ENCODE measurements around the gene PM20D2. TPM values are rescaled to one million over a fixed set of nuclear protein-coding genes. Genes with fewer than 3 reads are reported as not detected.
"Not testable (repeated sequence)": the region's sequence is repeated elsewhere in the genome, so short reads cannot be mapped to it uniquely, and the experiment has no call there.

Gene PM20D2
- total RNA-seq, 1 experiment from 2014 or later = 37.3 TPM

DNA sequence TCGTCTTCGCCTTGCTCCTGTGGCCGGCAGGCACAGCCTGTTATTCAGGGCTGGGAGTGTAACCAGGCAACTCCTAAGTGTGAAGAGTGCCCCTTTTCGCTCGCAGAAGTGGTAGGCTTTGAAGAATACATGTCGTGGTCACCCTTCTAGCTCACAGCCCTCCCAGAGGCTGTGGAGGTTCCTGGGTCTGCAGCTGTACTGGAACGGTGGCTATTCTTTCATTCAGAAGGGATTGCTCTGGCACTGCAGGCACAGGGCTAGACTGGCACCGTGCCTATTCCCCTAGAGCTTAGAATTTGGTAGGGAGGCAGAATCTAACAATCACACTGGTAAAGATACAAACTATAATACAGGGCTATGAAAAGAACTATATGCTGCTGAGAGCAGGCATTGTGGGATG is 26.9 kb upstream of the PM20D2 start:
- Histone ChIP-seq H3K9ac (ENCODE audit: low read length) (no peak overlapping the region), H4K20me1 (ENCODE audit: insufficient read depth, low read depth, low read length) (no peaks in the 10 kb centered on the region), H3K9me3 (ENCODE audit: low read length) (no peaks in the 10 kb centered on the region), H3K4me1 (ENCODE audit: low read length) (no peaks in the 10 kb centered on the region), H3K27me3 (ENCODE audit: low read length) (no peaks in the 10 kb centered on the region), H3K27ac (ENCODE audit: low read length) (no peak overlapping the region), H2AFZ (ENCODE audit: low read length) (no peak overlapping the region), H3K4me2 (ENCODE audit: low read depth, low read length, poor library complexity, severe bottlenecking) (no peak overlapping the region), H3K9me2 (replicated peaks; ENCODE audit: insufficient read depth, low read length) (no peaks in the 10 kb centered on the region), H3K79me2 (ENCODE audit: low read length) (no peaks in the 10 kb centered on the region), H3K4me3 (ENCODE audit: low read length) (no peak overlapping the region), H3K36me3 (ENCODE audit: insufficient read depth, low read length) (no peaks in the 10 kb centered on the region)
- DNase-seq = no peak

GRCh38 chr6:89120371-89120770 is 25.5 kb upstream of the PM20D2 start:
- H3K4me3 ChIP-seq (ENCODE audit: low read length) = no peak overlapping the region
- no peaks in the 10 kb centered on the region for H3K4me1 ChIP-seq (ENCODE audit: low read length)
- H3K4me2 ChIP-seq (ENCODE audit: low read depth, low read length, poor library complexity, severe bottlenecking) = no peak overlapping the region
- H3K9ac ChIP-seq (ENCODE audit: low read length) = no peak overlapping the region
- no peaks in the 10 kb centered on the region for H3K27me3 ChIP-seq (ENCODE audit: low read length)
- H2AFZ ChIP-seq (ENCODE audit: low read length) = no peak overlapping the region
- H3K27ac ChIP-seq (ENCODE audit: low read length) = no peak overlapping the region
- no peak for DNase-seq
- H3K9me2 ChIP-seq (replicated peaks; ENCODE audit: insufficient read depth, low read length) = no peaks in the 10 kb centered on the region
- no peaks in the 10 kb centered on the region for H3K36me3 ChIP-seq (ENCODE audit: insufficient read depth, low read length)
- H3K79me2 ChIP-seq (ENCODE audit: low read length) = no peaks in the 10 kb centered on the region
- no peaks in the 10 kb centered on the region for H3K9me3 ChIP-seq (ENCODE audit: low read length)
- no peaks in the 10 kb centered on the region for H4K20me1 ChIP-seq (ENCODE audit: insufficient read depth, low read depth, low read length)

DNA sequence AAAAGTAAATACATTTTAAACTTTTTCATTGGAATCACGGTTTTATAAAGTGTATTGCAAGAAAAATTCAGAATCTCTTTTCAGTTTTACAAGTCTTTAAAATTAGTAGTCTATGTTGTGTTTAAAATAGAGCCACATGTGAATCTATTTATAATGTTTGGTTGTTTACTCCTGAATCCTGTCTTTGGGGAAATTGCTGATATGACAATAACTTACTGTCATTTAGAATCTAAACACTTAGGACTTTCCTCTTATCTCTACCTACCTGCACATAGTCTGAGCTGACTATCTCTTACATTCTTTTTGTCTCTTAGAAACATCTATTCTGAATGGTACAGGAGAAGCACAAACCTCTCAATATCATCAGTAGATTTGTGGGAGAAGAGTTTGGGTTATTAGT is 23.9 kb upstream of the PM20D2 start:
- Histone ChIP-seq H3K9me3 (ENCODE audit: low read length) (no peaks in the 10 kb centered on the region), H2AFZ (ENCODE audit: low read length) (no peak overlapping the region), H3K79me2 (ENCODE audit: low read length) (no peaks in the 10 kb centered on the region), H3K27me3 (ENCODE audit: low read length) (no peaks in the 10 kb centered on the region), H4K20me1 (ENCODE audit: insufficient read depth, low read depth, low read length) (no peaks in the 10 kb centered on the region), H3K27ac (ENCODE audit: low read length) (no peak overlapping the region), H3K36me3 (ENCODE audit: insufficient read depth, low read length) (no peaks in the 10 kb centered on the region), H3K9me2 (replicated peaks; ENCODE audit: insufficient read depth, low read length) (no peaks in the 10 kb centered on the region), H3K4me2 (ENCODE audit: low read depth, low read length, poor library complexity, severe bottlenecking) (no peak overlapping the region), H3K9ac (ENCODE audit: low read length) (no peak overlapping the region), H3K4me1 (ENCODE audit: low read length) (no peaks in the 10 kb centered on the region), H3K4me3 (ENCODE audit: low read length) (no peak overlapping the region)
- no peak for DNase-seq

- Histone ChIP-seq H4K20me1 (ENCODE audit: insufficient read depth, low read depth, low read length) (no peaks in the 10 kb centered on the region), H3K9ac (ENCODE audit: low read length) (no peak overlapping the region), H3K4me2 (ENCODE audit: low read depth, low read length, poor library complexity, severe bottlenecking) (no peak overlapping the region), H2AFZ (ENCODE audit: low read length) (no peak overlapping the region), H3K4me1 (ENCODE audit: low read length) (no peaks in the 10 kb centered on the region), H3K27ac (ENCODE audit: low read length) (no peak overlapping the region), H3K9me3 (ENCODE audit: low read length) (no peaks in the 10 kb centered on the region), H3K9me2 (replicated peaks; ENCODE audit: insufficient read depth, low read length) (no peaks in the 10 kb centered on the region), H3K79me2 (ENCODE audit: low read length) (no peaks in the 10 kb centered on the region), H3K4me3 (ENCODE audit: low read length) (no peak overlapping the region), H3K36me3 (ENCODE audit: insufficient read depth, low read length) (no peaks in the 10 kb centered on the region), H3K27me3 (ENCODE audit: low read length) (no peaks in the 10 kb centered on the region)
- DNase-seq = peak; percentile 60
These were observed 23.2 kb upstream of the PM20D2 start for GRCh38 chr6:89122625-89123024.

DNA sequence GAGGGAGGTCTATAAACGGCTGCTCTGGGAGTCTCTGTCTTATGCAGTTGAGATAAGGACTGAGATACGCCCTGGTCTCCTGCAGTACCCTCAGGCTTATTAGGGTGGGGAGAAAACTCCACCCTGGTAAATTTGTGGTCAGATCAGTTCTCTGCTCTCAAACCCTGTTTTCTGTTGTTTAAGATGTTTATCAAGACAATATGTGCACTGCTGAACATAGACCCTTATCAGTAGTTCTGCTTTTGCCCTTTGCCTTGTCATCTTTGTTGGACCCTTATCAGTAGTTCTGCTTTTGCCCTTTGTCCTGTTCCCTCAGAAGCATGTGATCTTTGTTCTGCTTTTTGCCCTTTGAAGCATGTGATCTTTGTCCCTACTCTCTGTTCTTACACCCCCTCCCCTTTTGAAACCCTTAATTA is 17.6 kb upstream of the PM20D2 start:
- not testable (repeated sequence) for H3K4me3 ChIP-seq (ENCODE audit: low read length); H4K20me1 ChIP-seq (ENCODE audit: insufficient read depth, low read depth, low read length); H2AFZ ChIP-seq (ENCODE audit: low read length); H3K27me3 ChIP-seq (ENCODE audit: low read length); H3K9me2 ChIP-seq (replicated peaks; ENCODE audit: insufficient read depth, low read length); H3K79me2 ChIP-seq (ENCODE audit: low read length); H3K9me3 ChIP-seq (ENCODE audit: low read length); H3K4me2 ChIP-seq (ENCODE audit: low read depth, low read length, poor library complexity, severe bottlenecking); H3K36me3 ChIP-seq (ENCODE audit: insufficient read depth, low read length); H3K4me1 ChIP-seq (ENCODE audit: low read length); H3K27ac ChIP-seq (ENCODE audit: low read length); H3K9ac ChIP-seq (ENCODE audit: low read length); DNase-seq

DNA sequence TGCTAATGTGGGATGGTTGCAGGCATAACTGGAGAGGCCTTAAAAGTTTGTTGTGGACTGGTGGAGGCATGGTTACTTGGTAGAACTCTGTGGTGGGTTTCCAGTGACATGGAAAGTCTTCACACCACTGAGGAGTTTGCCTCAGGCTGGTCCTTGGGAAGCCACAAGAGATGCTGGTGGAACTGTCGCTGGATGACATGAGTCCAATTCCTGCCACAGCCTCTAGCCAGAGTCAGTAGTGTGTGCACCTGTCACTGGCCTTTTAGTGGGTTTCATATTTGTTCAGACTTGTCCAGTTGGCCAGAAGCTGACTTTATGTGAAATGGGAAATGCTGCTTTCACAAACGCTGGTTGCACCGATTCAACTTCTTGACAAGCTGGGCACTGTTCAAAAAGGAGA is 14.3 kb upstream of the PM20D2 start:
- no peaks in the 10 kb centered on the region for H4K20me1 ChIP-seq (ENCODE audit: insufficient read depth, low read depth, low read length)
- H3K4me2 ChIP-seq (ENCODE audit: low read depth, low read length, poor library complexity, severe bottlenecking) = no peak overlapping the region
- no peak overlapping the region for H3K9ac ChIP-seq (ENCODE audit: low read length)
- no peaks in the 10 kb centered on the region for H3K9me3 ChIP-seq (ENCODE audit: low read length)
- H3K36me3 ChIP-seq (ENCODE audit: insufficient read depth, low read length) = no peaks in the 10 kb centered on the region
- H3K4me3 ChIP-seq (ENCODE audit: low read length) = no peak overlapping the region
- H3K4me1 ChIP-seq (ENCODE audit: low read length) = no peaks in the 10 kb centered on the region
- no peaks in the 10 kb centered on the region for H3K79me2 ChIP-seq (ENCODE audit: low read length)
- no peak for DNase-seq
- H3K9me2 ChIP-seq (replicated peaks; ENCODE audit: insufficient read depth, low read length) = no peaks in the 10 kb centered on the region
- H3K27me3 ChIP-seq (ENCODE audit: low read length) = no peaks in the 10 kb centered on the region
- no peak overlapping the region for H2AFZ ChIP-seq (ENCODE audit: low read length)
- no peak overlapping the region for H3K27ac ChIP-seq (ENCODE audit: low read length)

GRCh38 chr6:89132057-89132456 is 13.8 kb upstream of the PM20D2 start:
- Histone ChIP-seq H3K9ac (ENCODE audit: low read length) (no peak overlapping the region), H3K9me2 (replicated peaks; ENCODE audit: insufficient read depth, low read length) (no peaks in the 10 kb centered on the region), H3K4me3 (ENCODE audit: low read length) (no peak overlapping the region), H4K20me1 (ENCODE audit: insufficient read depth, low read depth, low read length) (no peaks in the 10 kb centered on the region), H3K27me3 (ENCODE audit: low read length) (no peaks in the 10 kb centered on the region), H3K27ac (ENCODE audit: low read length) (no peak overlapping the region), H3K79me2 (ENCODE audit: low read length) (no peaks in the 10 kb centered on the region), H2AFZ (ENCODE audit: low read length) (no peak overlapping the region), H3K9me3 (ENCODE audit: low read length) (no peaks in the 10 kb centered on the region), H3K4me2 (ENCODE audit: low read depth, low read length, poor library complexity, severe bottlenecking) (no peak overlapping the region), H3K36me3 (ENCODE audit: insufficient read depth, low read length) (no peaks in the 10 kb centered on the region), H3K4me1 (ENCODE audit: low read length) (no peaks in the 10 kb centered on the region)
- no peak for DNase-seq

- DNase-seq = no peak
- Histone ChIP-seq H3K36me3 (ENCODE audit: insufficient read depth, low read length) (no peaks in the 10 kb centered on the region), H2AFZ (ENCODE audit: low read length) (no peak overlapping the region), H3K9me3 (ENCODE audit: low read length) (no peaks in the 10 kb centered on the region), H3K4me3 (ENCODE audit: low read length) (no peak overlapping the region), H4K20me1 (ENCODE audit: insufficient read depth, low read depth, low read length) (no peaks in the 10 kb centered on the region), H3K9ac (ENCODE audit: low read length) (no peak overlapping the region), H3K4me2 (ENCODE audit: low read depth, low read length, poor library complexity, severe bottlenecking) (no peak overlapping the region), H3K27ac (ENCODE audit: low read length) (no peak overlapping the region), H3K27me3 (ENCODE audit: low read length) (0 out of 2 replicates have a peak, but pooled peaks cover 2% of the 10 kb centered on the region), H3K4me1 (ENCODE audit: low read length) (no peaks in the 10 kb centered on the region), H3K79me2 (ENCODE audit: low read length) (no peaks in the 10 kb centered on the region), H3K9me2 (replicated peaks; ENCODE audit: insufficient read depth, low read length) (no peaks in the 10 kb centered on the region)
These were observed 11.9 kb upstream of the PM20D2 start for GRCh38 chr6:89133981-89134380.

DNA sequence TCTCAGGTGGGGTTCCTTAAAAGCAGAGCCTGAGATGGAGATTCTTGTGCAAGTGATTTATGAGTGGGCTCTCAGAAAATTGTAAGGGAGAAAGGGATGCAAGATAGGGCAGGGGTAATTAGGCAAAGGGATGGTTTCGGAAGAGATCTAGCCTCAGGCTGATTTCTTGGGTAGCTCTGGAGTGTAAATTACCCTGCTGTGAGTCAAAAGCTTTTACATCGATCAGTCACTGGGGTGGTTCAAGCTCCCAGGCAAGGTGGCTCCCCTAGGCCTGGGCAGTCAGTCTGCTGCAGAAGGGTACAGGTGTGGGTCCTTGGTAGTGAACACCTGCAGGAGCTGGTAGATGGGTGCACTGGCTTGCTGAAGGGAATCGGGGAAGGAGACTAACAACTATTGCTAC is 11.1 kb upstream of the PM20D2 start:
- Histone ChIP-seq H3K9ac (ENCODE audit: low read length) (no peak overlapping the region), H2AFZ (ENCODE audit: low read length) (no peak overlapping the region), H3K4me3 (ENCODE audit: low read length) (no peak overlapping the region), H3K27me3 (ENCODE audit: low read length) (0 out of 2 replicates have a peak, but pooled peaks cover 2% of the 10 kb centered on the region), H3K36me3 (ENCODE audit: insufficient read depth, low read length) (no peaks in the 10 kb centered on the region), H3K27ac (ENCODE audit: low read length) (no peak overlapping the region), H3K4me1 (ENCODE audit: low read length) (no peaks in the 10 kb centered on the region; the same call in 1 of the 2 replicates), H3K9me3 (ENCODE audit: low read length) (no peaks in the 10 kb centered on the region), H3K9me2 (replicated peaks; ENCODE audit: insufficient read depth, low read length) (no peaks in the 10 kb centered on the region), H3K79me2 (ENCODE audit: low read length) (no peaks in the 10 kb centered on the region), H4K20me1 (ENCODE audit: insufficient read depth, low read depth, low read length) (no peaks in the 10 kb centered on the region), H3K4me2 (ENCODE audit: low read depth, low read length, poor library complexity, severe bottlenecking) (no peak overlapping the region)
- DNase-seq = no peak

Data from Karpas-422 (cell line).